BE2C (cell line): ENCODE data around the gene DRC1.

ENCODE experiments used
- DNase-seq: peaks from one replicate; pipeline ENCODE4 v3.0.0-alpha.2; 2020
- H3K27me3 ChIP-seq: fragments of 250-450 bp; sonication (Bioruptor Pico); 2 replicates; pipeline ENCODE4 v1.5.1; 2020; ENCODE audit warnings: mild to moderate bottlenecking
- H3K36me3 ChIP-seq: fragments of 250-450 bp; sonication (Bioruptor Pico); 2 replicates; pipeline ENCODE4 v1.5.1; 2020; ENCODE audit warnings: mild to moderate bottlenecking
- H3K4me1 ChIP-seq: fragments of 250-450 bp; sonication (Bioruptor Pico); 2 replicates; pipeline ENCODE4 v1.5.1; 2020
- H3K4me3 ChIP-seq: 2 replicates; pipeline ENCODE4 v1.5.1; 2011; ENCODE audit warnings: low read depth, low read length
- H3K9me3 ChIP-seq: fragments of 250-450 bp; sonication (Bioruptor Pico); 2 replicates; pipeline ENCODE4 v1.5.1; 2020
- TF ChIP-seq, protein P1 (sequence below): IDR thresholded peaks from 2 replicates; pipeline ENCODE4 v1.5.1; 2012; ENCODE audit warnings: mild to moderate bottlenecking, low read depth, low read length

DRC1 gene

DNA sequence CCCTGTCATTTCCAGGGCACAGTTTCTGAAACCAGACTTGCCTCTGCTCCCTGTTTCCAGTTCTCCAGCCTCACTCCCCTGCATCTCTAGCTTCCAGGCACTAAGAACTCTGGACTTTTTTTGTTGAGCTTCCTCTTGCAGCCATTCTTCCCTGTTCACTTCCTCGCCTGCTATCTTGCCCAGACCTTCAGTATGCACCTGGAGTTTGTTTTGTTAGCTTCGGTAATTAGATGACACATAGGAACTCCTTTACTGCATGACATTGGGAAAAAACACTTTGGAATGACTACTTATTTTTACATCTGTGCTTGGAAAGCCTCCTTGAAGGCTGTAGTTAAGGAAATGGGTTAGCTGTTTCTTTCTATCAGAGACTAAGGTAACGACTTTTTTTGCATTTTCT lies 41.0 kb downstream of the DRC1 start:
- TF ChIP-seq, protein P1, sequence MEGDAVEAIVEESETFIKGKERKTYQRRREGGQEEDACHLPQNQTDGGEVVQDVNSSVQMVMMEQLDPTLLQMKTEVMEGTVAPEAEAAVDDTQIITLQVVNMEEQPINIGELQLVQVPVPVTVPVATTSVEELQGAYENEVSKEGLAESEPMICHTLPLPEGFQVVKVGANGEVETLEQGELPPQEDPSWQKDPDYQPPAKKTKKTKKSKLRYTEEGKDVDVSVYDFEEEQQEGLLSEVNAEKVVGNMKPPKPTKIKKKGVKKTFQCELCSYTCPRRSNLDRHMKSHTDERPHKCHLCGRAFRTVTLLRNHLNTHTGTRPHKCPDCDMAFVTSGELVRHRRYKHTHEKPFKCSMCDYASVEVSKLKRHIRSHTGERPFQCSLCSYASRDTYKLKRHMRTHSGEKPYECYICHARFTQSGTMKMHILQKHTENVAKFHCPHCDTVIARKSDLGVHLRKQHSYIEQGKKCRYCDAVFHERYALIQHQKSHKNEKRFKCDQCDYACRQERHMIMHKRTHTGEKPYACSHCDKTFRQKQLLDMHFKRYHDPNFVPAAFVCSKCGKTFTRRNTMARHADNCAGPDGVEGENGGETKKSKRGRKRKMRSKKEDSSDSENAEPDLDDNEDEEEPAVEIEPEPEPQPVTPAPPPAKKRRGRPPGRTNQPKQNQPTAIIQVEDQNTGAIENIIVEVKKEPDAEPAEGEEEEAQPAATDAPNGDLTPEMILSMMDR = no peak
- Histone ChIP-seq H3K27me3 (no peaks in the 10 kb centered on the region), H3K9me3 (no peaks in the 10 kb centered on the region), H3K36me3 (no peaks in the 10 kb centered on the region), H3K4me3 (no peak overlapping the region), H3K4me1 (peaks cover 4% of the 10 kb centered on the region; the same call in 1 of the 2 replicates)
- DNase-seq = no peak

DNA sequence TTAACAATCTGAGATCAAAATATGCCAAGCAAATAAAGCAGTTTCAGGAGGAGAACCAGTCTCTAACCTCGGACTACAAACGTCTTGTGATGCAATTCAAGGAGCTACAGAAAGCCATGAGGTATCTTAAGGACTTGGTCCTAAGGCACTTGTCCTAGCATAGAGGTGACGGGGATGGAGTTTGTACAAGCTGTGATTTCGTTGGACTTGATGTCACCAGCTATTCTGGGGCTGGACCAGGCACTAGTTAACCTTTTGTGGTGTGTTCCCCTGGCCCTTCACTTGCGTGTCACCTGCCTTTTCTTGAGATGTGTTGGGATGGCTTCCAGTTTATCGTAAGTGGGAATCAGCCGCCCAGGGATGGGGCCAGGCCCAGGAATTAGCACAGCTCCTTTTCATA lies 42.5 kb downstream of the DRC1 start:
- DNase-seq = no peak
- no peaks in the 10 kb centered on the region for H3K36me3 ChIP-seq
- no peak overlapping the region for H3K4me3 ChIP-seq
- H3K4me1 ChIP-seq = no peaks in the 10 kb centered on the region
- TF ChIP-seq, protein P1 = no peak
- H3K27me3 ChIP-seq = no peaks in the 10 kb centered on the region
- H3K9me3 ChIP-seq = no peaks in the 10 kb centered on the region

DNA sequence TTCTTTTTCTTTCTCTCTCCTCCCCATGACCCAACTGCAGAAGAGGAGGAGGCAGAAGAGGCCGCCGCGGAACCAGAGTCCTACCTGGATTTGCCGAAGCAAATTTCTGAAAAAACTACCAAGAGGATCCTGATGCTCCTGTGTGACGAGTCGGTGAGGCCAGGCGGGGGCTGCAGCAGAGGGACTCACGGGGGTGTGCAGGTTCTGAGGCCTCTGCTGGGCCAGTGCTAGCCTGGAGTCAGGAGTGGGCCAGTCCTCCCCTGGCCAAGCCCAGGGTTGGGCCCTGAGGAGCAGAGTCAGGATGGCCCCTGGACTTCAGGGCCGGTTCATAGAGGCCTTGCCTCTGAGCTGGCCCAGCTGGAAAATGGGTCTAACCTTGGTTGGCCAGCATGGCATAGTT lies 46.9 kb downstream of the DRC1 start:
- Histone ChIP-seq H3K36me3 (no peaks in the 10 kb centered on the region), H3K9me3 (no peaks in the 10 kb centered on the region), H3K4me1 (no peaks in the 10 kb centered on the region), H3K4me3 (no peak overlapping the region), H3K27me3 (no peaks in the 10 kb centered on the region)
- DNase-seq = no peak
- TF ChIP-seq, protein P1 = no peak

DNA sequence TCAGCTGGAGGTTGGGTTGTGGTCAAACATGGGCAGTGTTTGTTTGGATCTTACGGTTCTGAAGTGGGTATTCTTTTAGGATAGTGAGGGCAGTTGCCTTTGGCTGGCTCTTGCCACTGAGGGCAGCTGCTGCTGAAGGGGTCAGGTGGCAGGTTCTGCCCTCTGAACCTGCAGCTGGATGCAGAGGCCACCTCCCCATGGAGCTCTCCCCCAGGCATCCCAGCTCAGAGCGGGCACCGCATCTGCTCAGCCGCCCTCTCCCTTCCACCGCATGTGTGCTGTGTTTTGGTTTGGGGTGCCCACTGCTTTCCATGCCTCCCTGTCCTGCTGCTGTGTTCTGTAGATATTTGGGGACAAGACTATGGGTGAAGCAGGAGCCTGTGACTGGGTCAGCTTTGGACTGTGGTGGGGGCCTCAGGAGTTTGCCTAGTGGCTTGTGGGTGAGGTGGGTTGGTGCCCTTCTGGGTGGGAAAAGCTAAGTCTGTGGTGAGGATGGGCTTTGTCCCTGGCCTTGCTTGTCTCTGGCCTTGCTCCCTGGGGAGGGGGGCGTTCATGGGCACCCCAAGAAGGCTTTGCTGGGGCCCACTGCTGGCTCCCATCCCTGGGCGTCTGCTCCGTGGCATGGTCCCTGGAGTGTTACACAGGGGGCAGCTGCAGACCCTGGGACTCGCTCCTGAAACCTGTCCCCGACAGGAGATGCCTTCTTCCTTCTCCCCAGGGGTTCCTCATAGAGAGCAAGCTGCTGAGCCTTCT lies 47.7 kb downstream of the DRC1 start:
- Histone ChIP-seq H3K4me1 (no peaks in the 10 kb centered on the region), H3K9me3 (no peaks in the 10 kb centered on the region), H3K4me3 (no peak overlapping the region), H3K27me3 (no peaks in the 10 kb centered on the region), H3K36me3 (no peaks in the 10 kb centered on the region)
- TF ChIP-seq, protein P1 = no peak
- DNase-seq = no peak

DNA sequence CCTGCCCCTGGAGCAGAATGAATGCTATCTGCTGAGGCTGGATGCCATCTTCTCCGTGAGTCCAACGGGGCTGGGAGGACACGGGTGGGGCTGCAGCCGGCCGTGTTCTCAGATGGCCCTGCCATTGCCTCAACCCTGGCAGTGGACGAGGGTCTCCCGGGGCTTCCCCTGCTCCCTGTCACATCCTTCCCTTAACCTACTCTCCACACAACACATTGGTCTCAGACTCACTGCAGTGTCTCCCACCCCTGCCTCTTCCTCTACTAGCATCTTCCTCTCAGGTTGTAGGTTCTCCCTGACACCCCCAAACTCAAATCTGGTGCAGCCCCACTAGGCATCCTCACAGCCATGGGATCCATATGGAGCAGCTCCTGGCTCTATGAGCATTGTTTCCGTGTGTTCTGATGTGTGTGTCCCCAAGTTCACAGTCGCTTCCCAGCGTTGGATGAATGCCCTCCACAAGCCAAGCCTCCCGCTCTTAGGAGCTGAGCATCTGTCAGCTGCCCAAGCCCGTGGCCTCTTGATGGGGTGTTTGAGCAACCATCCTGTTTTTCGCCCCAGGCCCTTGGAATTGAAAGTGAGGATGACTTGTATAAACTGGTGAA lies 48.4 kb downstream of the DRC1 start:
- Histone ChIP-seq H3K36me3 (no peaks in the 10 kb centered on the region), H3K4me1 (no peaks in the 10 kb centered on the region), H3K9me3 (no peaks in the 10 kb centered on the region), H3K27me3 (no peaks in the 10 kb centered on the region), H3K4me3 (no peak overlapping the region)
- TF ChIP-seq, protein P1 = no peak
- no peak for DNase-seq

DNA sequence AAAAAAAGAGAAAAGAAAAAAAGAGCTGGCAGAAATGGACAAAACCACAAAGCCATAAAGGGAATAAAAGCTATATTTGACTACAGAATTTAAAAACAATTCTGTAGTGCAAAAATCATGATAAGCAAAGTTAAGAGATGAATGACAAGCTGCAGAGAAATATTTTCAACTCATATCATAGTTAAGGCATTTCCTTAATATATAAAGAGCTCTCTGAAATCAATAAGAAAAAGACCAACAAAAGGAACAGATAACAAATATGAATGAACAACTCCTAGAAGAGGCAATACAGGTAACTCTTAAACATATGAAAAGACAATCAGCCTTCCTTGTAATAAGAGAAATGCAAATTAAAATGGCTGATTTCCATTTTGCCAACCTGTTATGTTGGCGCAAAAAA lies 50.0 kb downstream of the DRC1 start:
- TF ChIP-seq, protein P1 = no peak
- no peaks in the 10 kb centered on the region for H3K27me3 ChIP-seq
- H3K36me3 ChIP-seq = no peaks in the 10 kb centered on the region
- H3K4me3 ChIP-seq = no peak overlapping the region
- H3K4me1 ChIP-seq = no peaks in the 10 kb centered on the region
- H3K9me3 ChIP-seq = no peaks in the 10 kb centered on the region
- no peak for DNase-seq
